ENCODE data around the gene ZNF521. TPM values are rescaled to one million over a fixed set of nuclear protein-coding genes. Genes with fewer than 3 reads are reported as not detected.

ZNF521 gene
- total RNA-seq, 1 donor from 2014 or later = 2.0 TPM

GRCh38 chr18:25239581-25240419 is 112.2 kb downstream of the ZNF521 start:
- TF ChIP-seq, protein P1, sequence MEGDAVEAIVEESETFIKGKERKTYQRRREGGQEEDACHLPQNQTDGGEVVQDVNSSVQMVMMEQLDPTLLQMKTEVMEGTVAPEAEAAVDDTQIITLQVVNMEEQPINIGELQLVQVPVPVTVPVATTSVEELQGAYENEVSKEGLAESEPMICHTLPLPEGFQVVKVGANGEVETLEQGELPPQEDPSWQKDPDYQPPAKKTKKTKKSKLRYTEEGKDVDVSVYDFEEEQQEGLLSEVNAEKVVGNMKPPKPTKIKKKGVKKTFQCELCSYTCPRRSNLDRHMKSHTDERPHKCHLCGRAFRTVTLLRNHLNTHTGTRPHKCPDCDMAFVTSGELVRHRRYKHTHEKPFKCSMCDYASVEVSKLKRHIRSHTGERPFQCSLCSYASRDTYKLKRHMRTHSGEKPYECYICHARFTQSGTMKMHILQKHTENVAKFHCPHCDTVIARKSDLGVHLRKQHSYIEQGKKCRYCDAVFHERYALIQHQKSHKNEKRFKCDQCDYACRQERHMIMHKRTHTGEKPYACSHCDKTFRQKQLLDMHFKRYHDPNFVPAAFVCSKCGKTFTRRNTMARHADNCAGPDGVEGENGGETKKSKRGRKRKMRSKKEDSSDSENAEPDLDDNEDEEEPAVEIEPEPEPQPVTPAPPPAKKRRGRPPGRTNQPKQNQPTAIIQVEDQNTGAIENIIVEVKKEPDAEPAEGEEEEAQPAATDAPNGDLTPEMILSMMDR (conservative IDR thresholded peaks at IDR 0.05; ENCODE audit: low read depth, low read length) = no peak
- H3K4me3 ChIP-seq (ENCODE audit: low read depth, low read length) = no peak overlapping the region
- DNase-seq (ENCODE audit: low read depth) = no peak

GRCh38 chr18:25239151-25239550 is 112.8 kb downstream of the ZNF521 start:
- DNase-seq (ENCODE audit: low read depth) = no peak
- TF ChIP-seq, protein P1 (conservative IDR thresholded peaks at IDR 0.05; ENCODE audit: low read depth, low read length) = no peak
- no peak overlapping the region for H3K4me3 ChIP-seq (ENCODE audit: low read depth, low read length)

DNA sequence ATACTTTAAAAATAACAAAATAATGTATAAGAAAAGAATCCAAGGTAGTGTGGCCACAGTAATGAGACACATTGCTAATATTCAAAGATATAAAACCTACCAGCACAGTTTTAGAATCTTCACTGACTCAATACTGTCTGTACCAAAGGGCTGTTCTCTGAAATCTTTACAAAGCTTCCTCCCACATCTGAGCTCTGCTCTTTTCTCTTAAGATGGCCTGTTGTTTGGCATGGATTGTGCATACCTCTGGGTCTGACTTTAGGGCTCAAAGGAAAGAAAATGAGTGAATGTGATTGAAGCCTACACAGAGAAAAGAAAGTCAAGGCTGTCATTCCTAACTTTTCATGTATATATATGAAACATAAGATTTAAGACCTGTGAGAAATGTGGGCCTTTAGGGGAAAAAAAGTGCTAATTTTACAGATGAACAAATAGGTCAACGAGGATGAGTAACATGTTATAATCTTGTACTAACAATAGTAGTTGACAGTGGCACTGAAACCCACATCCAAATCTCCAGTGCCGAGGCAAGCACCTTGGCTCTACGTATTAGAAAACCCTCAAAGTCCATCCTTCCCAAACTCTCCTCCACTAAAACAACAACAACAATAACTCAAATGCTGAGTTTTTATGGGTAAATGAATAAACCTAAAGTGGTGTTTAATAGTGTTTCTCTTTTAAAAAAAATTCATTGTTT is 114.2 kb downstream of the ZNF521 start:
- TF ChIP-seq, protein P1 (conservative IDR thresholded peaks at IDR 0.05; ENCODE audit: low read depth, low read length) = no peak
- H3K4me3 ChIP-seq (ENCODE audit: low read depth, low read length) = no peak overlapping the region
- DNase-seq (ENCODE audit: low read depth) = no peak

- H3K4me3 ChIP-seq (ENCODE audit: low read depth, low read length) = no peak overlapping the region
- TF ChIP-seq, protein P1 (conservative IDR thresholded peaks at IDR 0.05; ENCODE audit: low read depth, low read length) = no peak
- no peak for DNase-seq (ENCODE audit: low read depth)
These were observed 115.2 kb downstream of the ZNF521 start for GRCh38 chr18:25236736-25237135.

DNA sequence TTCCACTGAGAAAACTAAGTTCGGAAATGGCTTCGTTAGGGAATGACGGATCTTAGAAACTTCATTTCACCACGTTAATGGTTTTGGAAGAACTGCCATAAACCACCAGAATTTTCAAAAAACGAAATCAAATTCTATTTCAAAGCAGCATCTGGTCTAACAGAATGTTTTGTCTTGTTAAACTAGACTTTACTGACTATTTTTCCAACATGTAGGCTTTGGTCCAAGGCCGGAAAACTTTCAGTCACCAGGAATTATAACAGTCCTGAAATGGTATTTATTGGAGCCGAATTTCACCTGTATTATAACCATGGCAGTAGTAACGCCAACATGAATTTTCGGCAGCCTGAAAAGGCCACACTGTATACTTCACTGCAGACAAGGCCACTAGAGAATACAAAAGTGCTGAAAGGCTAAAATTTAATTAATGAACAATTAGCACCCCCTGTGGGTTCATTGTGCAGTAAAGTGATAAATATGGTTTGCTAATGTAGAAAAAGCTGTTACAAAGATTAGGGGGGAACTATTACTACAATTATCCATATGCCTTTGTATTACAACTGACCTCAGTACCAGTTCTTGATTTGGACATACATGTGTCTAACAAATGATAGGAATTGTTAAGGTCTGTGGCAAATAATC is 116.4 kb downstream of the ZNF521 start:
- no peak for DNase-seq (ENCODE audit: low read depth)
- H3K4me3 ChIP-seq (ENCODE audit: low read depth, low read length) = no peak overlapping the region
- TF ChIP-seq, protein P1 (conservative IDR thresholded peaks at IDR 0.05; ENCODE audit: low read depth, low read length) = no peak

DNA sequence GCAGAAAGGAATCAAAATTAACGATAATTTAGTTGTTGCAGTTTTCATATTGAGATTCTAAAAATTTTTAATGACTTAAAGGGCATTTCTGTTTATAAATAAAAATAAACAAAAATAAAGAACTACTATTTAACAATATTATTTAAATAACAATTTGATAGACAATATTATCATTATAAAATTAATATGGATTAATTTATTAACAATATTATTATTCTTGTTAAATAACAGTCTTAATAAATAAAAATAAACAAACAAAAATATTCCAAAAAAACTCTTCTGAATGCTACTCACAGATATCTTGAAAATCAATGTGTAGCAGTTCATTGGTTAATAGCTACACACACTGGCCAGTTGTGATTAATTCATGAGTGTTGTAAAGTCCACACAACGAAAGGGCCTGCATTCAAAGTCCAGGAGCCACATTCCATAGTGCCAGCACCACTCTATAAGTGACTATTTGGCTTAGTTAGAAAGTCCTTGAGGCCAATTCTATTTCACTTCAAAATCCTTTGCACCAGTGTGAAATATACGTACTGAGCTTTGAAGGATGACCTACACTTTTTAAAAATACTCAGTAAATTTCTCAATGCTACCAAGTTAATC is 117.1 kb downstream of the ZNF521 start:
- no peak for DNase-seq (ENCODE audit: low read depth)
- TF ChIP-seq, protein P1 (conservative IDR thresholded peaks at IDR 0.05; ENCODE audit: low read depth, low read length) = no peak

More for the DNA sequence above, 117.1 kb downstream of the ZNF521 start:
- no peak overlapping the region for H3K4me3 ChIP-seq (ENCODE audit: low read depth, low read length)

Data from epithelial cell of proximal tubule (primary cell).